GM08714 (cell line): ENCODE results near the gene ASB4.
"Not testable (repeated sequence)": the region's sequence is repeated elsewhere in the genome, so short reads cannot be mapped to it uniquely, and the experiment has no call there.

ENCODE experiments used
- H3K4me3 ChIP-seq: fragments of 200-500 bp; sonication (Bioruptor generic); 2 replicates; pipeline ENCODE4 v1.5.1; 2014; ENCODE audit warnings: mild to moderate bottlenecking, low read length, inconsistent platforms
- ZNF274 ChIP-seq: IDR thresholded peaks from 2 replicates; pipeline ENCODE4 v1.6.1; 2012; ENCODE audit warnings: mild to moderate bottlenecking, low read depth, low read length

The ASB4 gene, protein sequence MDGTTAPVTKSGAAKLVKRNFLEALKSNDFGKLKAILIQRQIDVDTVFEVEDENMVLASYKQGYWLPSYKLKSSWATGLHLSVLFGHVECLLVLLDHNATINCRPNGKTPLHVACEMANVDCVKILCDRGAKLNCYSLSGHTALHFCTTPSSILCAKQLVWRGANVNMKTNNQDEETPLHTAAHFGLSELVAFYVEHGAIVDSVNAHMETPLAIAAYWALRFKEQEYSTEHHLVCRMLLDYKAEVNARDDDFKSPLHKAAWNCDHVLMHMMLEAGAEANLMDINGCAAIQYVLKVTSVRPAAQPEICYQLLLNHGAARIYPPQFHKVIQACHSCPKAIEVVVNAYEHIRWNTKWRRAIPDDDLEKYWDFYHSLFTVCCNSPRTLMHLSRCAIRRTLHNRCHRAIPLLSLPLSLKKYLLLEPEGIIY

GRCh38 chr7:95485391-95486123, at the start of gene ASB4:
Gene ASB4 (plus strand): TSS chr7:95485943. CDS start chr7:95485972, 29 bp downstream.
- TF ChIP-seq ZNF274, result no peak
- no peak within 1 kb of the TSS for H3K4me3 ChIP-seq

- no peak for TF ChIP-seq ZNF274
- H3K4me3 ChIP-seq, result no peak overlapping the region
These were observed 49.3 kb upstream of the ASB4 start for GRCh38 chr7:95436407-95436806.

DNA sequence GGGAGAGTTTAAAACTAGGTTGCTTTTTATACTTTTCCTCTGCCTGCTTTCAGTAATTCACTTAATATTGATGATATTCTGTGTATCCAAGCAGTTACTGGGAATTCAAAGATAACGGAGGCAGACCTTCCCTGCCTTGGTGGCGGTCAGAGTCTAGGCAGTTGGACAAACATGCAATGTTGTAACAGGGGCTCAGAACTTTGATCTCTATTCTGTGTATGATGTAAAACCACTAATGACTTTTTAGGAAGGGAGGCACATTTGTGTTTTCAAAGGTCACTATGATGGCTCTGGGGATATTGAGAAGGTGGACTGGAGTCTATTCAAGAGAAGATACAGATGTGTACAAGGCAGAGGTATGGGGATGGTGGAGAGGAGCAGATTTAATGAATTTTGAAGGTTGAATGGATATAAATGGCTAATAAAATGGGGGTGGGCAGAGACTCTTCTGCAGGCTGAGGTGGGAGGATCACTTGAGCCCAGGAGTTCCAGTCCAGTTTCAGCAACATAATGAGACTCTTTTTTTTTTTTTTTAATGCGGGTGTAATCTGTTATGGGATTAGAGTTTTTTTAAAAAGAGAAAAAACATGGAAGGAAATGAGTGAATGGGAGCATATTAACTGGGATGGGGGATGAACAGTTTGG, 45.2 kb upstream of the ASB4 start:
- no peak for TF ChIP-seq ZNF274

GRCh38 chr7:95441042-95441823, 44.5 kb upstream of the ASB4 start:
- H3K4me3 ChIP-seq, result no peak overlapping the region
- no peak for TF ChIP-seq ZNF274

More for the DNA sequence above, 45.2 kb upstream of the ASB4 start:
- H3K4me3 ChIP-seq, result no peak overlapping the region

DNA sequence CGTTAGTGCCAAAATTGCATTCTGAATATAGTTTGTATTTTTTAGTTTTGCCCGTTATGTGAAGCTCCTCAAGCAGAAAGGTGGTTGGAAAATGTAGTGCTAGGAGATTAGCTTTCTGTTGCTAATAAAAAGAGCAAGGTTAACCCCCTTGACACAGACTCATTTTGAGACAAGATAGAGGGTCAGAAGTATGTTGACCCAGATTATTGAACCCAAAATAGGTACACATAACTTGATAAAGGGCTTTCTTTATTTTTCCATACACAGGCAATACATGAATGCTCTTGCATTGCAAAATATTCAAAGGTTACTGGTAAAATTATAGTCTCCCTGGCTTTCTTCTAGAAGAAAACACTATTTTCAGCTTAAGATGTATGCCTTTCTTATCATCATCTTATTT, 40.9 kb upstream of the ASB4 start:
- no peak overlapping the region for H3K4me3 ChIP-seq
- TF ChIP-seq ZNF274, result no peak

GRCh38 chr7:95446618-95447017, 39.1 kb upstream of the ASB4 start:
- TF ChIP-seq ZNF274, result no peak

DNA sequence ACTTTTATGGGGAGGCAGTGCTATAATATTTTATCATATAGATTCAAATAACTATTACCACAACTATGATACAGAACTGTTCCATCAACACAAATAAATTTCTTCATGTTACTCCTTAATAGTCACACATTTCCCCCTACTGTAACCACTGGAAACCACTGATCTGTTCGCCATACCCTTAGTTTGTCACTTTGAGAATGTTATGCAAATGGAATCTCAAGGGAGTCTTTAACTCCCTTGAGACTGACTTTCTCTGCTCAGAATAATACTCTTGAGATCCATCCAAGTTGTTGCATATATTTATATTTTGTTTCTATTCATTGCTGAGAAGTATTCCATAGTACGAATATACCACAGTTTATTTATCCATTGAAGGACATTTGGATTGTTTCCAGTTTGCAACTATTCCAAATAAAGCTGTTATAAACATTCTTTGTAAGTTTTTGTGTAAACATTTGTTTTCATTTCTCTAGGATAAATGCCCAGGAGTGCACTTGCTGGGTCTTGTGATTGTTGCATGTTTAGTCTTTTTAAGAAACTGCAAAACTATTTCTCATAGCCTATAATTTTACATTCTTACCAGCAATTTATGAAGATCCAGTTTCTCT, 31.2 kb upstream of the ASB4 start:
- H3K4me3 ChIP-seq, result no peak overlapping the region
- no peak for TF ChIP-seq ZNF274

More at GRCh38 chr7:95446618-95447017, 39.1 kb upstream of the ASB4 start:
- no peak overlapping the region for H3K4me3 ChIP-seq

- no peak overlapping the region for H3K4me3 ChIP-seq
- TF ChIP-seq ZNF274, result no peak
These were observed 27.8 kb upstream of the ASB4 start for GRCh38 chr7:95457947-95458346.

DNA sequence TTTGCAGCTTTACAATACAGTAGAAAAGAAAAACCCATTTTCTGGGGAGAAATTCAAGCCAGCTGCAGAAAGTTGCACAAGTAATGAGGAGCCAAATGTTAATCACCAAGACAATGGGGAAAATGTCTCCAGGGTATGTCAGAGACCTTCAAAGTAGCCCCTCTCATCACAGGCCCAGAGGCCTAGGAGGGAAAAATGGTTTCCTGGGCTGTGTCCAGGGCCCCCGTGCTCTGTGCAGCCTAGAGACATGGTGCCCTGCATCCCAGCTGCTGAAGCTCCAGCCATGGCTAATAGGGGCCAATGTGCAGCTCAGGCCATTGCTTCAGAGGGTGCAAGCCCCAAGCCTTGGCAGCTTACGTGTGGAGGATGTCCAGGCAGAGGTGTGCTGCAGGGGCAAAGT, 25.1 kb upstream of the ASB4 start:
- not testable (repeated sequence) for H3K4me3 ChIP-seq

DNA sequence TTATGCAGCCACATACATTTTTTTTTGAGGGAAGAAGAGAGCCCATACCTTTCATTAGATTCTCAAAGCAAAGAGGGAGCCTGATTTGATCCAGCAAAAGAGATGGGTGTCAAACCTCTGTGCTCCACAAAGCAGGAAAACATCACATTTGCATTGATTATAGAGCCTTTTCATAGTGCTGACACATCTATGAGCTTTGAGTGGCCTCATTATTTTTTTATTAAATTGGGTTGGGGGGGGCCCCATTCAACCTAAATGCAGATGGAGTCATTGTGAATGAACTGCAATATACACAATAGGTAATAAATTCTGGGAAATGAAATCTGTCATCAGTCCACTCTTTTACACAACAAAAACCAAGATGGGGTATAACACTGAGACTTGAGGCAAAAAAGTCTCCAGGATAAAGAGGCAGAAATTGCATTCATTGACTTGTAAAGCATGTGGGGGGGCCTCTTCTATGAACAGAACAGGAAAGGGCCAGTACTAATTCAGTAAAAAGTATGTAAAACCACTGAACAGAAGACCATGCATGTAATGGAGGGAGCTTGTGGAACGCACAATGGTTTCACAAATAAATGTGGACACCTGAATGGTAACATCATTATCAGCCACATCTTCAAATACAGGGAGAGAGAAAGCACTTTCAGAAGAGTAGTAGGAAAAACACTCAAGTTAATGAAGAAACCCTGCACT, 17.7 kb upstream of the ASB4 start:
- H3K4me3 ChIP-seq, result no peak overlapping the region
- no peak for TF ChIP-seq ZNF274

- TF ChIP-seq ZNF274, result no peak
- no peak overlapping the region for H3K4me3 ChIP-seq
These were observed 16.6 kb upstream of the ASB4 start for GRCh38 chr7:95469187-95469586.

DNA sequence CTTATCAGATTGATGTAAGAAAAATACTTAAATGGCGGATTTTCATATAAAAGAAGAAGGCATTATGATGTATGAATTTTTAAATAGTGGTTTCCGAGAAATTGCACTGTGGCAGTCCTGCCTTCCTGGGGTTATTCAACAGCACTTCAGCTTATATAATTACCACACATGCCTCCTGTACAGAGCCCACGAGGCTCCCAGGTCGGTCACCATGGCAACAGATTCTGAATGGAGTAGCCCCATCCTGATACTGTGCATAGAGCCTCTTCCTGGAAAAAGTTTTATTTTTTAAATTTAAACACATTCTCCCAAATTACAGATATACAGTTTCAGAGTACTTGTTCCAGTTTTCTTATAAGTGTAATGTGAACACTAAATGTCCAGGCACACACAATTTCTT, 15.9 kb upstream of the ASB4 start:
- no peak for TF ChIP-seq ZNF274
- H3K4me3 ChIP-seq, result no peak overlapping the region

GRCh38 chr7:95470452-95470851, 15.3 kb upstream of the ASB4 start:
- H3K4me3 ChIP-seq, result no peak overlapping the region

More at GRCh38 chr7:95470452-95470851, 15.3 kb upstream of the ASB4 start:
- TF ChIP-seq ZNF274, result no peak
